ENCODE data around the gene PLAC9. TPM values are rescaled to one million over a fixed set of nuclear protein-coding genes. Genes with fewer than 3 reads are reported as not detected.

Gene PLAC9
- total and polyA plus RNA-seq, 4 donors, result 11.8 to 53.1 (median 23.4) TPM

GRCh38 chr10:80168679-80169380 is 36.3 kb downstream of the PLAC9 start:
- peaks cover 0 to 46% (median 5%) of the 10 kb centered on the region in 5 donors for H3K4me1 ChIP-seq (ENCODE audit: control insufficient read depth in 5 of 5, insufficient read depth in 5 of 5, low read length in 5 of 5)
- peaks cover 0 to 72% (median 15%) of the 10 kb centered on the region in 4 donors for H3K36me3 ChIP-seq (ENCODE audit: control insufficient read depth in 4 of 4, insufficient read depth in 4 of 4, low read length in 4 of 4)
- no peak for TF ChIP-seq CTCF (IDR thresholded peaks at IDR 0.05; ENCODE audit: control extremely low read depth, extremely low read depth)
- 93% methylated on average over 12 to 13 of the region's 13 CpGs for WGBS, 2 donors
- no peak overlapping the region for H3K9ac ChIP-seq (ENCODE audit: insufficient read depth in 1 of 2, low read length in 2 of 2)
- no peaks in the 10 kb centered on the region for H3K27me3 ChIP-seq (ENCODE audit: control insufficient read depth in 3 of 3, insufficient read depth in 3 of 3, low read length in 2 of 3)
- H3K27ac ChIP-seq (ENCODE audit: low read depth in 1 of 2, low read length in 1 of 2), result peak overlapping the region in 1 of 2 donors; percentile 21
- no peak overlapping the region for H3K4me3 ChIP-seq
- ATAC-seq (ENCODE audit: insufficient read depth, low FRiP score) (no peak), DNase-seq (peak in 1 of 3 donors; percentile 6)
- no peaks in the 10 kb centered on the region for H3K9me3 ChIP-seq (ENCODE audit: control insufficient read depth in 4 of 4, insufficient read depth in 3 of 4, low read length in 3 of 4)

- peaks cover 0 to 41% (median 5%) of the 10 kb centered on the region in 5 donors for H3K4me1 ChIP-seq (ENCODE audit: control insufficient read depth in 5 of 5, insufficient read depth in 5 of 5, low read length in 5 of 5)
- 37 to 42% methylated on average over 4 of the region's 4 CpGs for WGBS, 2 donors
- no peak for TF ChIP-seq CTCF (IDR thresholded peaks at IDR 0.05; ENCODE audit: control extremely low read depth, extremely low read depth)
- no peaks in the 10 kb centered on the region for H3K9me3 ChIP-seq (ENCODE audit: control insufficient read depth in 4 of 4, insufficient read depth in 3 of 4, low read length in 3 of 4)
- H3K4me3 ChIP-seq, result no peak overlapping the region
- no peak overlapping the region for H3K9ac ChIP-seq (ENCODE audit: insufficient read depth in 1 of 2, low read length in 2 of 2)
- no peak for DNase-seq
- H3K27me3 ChIP-seq (ENCODE audit: control insufficient read depth in 3 of 3, insufficient read depth in 3 of 3, low read length in 2 of 3), result no peaks in the 10 kb centered on the region
- H3K27ac ChIP-seq (ENCODE audit: low read depth in 1 of 2, low read length in 1 of 2), result peak overlapping the region in 1 of 2 donors; percentile 17
- peaks cover 0 to 63% (median 9%) of the 10 kb centered on the region in 4 donors for H3K36me3 ChIP-seq (ENCODE audit: control insufficient read depth in 4 of 4, insufficient read depth in 4 of 4, low read length in 4 of 4)
- no peak for ATAC-seq (ENCODE audit: insufficient read depth, low FRiP score)
Observed at GRCh38 chr10:80170026-80170425, 37.5 kb downstream of the PLAC9 start.

GRCh38 chr10:80170641-80171040 is 38.1 kb downstream of the PLAC9 start:
- Histone ChIP-seq H3K4me1 (ENCODE audit: control insufficient read depth in 5 of 5, insufficient read depth in 5 of 5, low read length in 5 of 5) (peaks cover 0 to 37% (median 3%) of the 10 kb centered on the region in 5 donors), H3K36me3 (ENCODE audit: control insufficient read depth in 4 of 4, insufficient read depth in 4 of 4, low read length in 4 of 4) (peaks cover 0 to 57% (median 9%) of the 10 kb centered on the region in 4 donors), H3K27me3 (ENCODE audit: control insufficient read depth in 3 of 3, insufficient read depth in 3 of 3, low read length in 2 of 3) (no peaks in the 10 kb centered on the region), H3K27ac (ENCODE audit: low read depth in 1 of 2, low read length in 1 of 2) (peak overlapping the region in 1 of 2 donors; percentile 79), H3K4me3 (no peak overlapping the region), H3K9ac (ENCODE audit: insufficient read depth in 1 of 2, low read length in 2 of 2) (no peak overlapping the region), H3K9me3 (ENCODE audit: control insufficient read depth in 4 of 4, insufficient read depth in 3 of 4, low read length in 3 of 4) (no peaks in the 10 kb centered on the region)
- 88 to 94% methylated on average over 10 of the region's 10 CpGs for WGBS, 2 donors
- TF ChIP-seq CTCF (IDR thresholded peaks at IDR 0.05; ENCODE audit: control extremely low read depth, extremely low read depth), result no peak
- no peak for ATAC-seq (ENCODE audit: insufficient read depth, low FRiP score)
- peak in 1 of 3 donors; percentile 2 for DNase-seq
